HepG2 (cell line): Measurements from ENCODE around the gene ITPK1. TPM values are rescaled to one million over a fixed set of nuclear protein-coding genes. Genes with fewer than 3 reads are reported as not detected.
A peak's percentile ranks its signal among the peaks of the same experiment; 100 is the strongest.

ENCODE experiments used
- EP300 ChIP-seq, 3 experiments: sonication (generic) in 1 of 3; formaldehyde crosslinking in 1 of 3; IDR thresholded peaks; 2 replicates each; pipeline versions ENCODE4 v1.5.1 to v1.6.1; 2011 to 2020; ENCODE audit warnings: low read depth in 2 of 3, low read length in 2 of 3, borderline replicate concordance in 1 of 3, improper control_type of control experiment in 1 of 3, mild to moderate bottlenecking in 1 of 3, missing genetic modification reagents in 1 of 3, moderate library complexity in 1 of 3
- GMEB1 ChIP-seq: sonication (generic); formaldehyde crosslinking; IDR thresholded peaks from 2 replicates; pipeline ENCODE4 v1.5.1; 2020; ENCODE audit warnings: missing genetic modification reagents, mild to moderate bottlenecking, borderline replicate concordance
- HDAC2 ChIP-seq: sonication (generic); formaldehyde crosslinking; IDR thresholded peaks from 2 replicates; pipeline ENCODE4 v1.4.0; 2020; ENCODE audit warnings: missing genetic modification reagents
- HOXD1 ChIP-seq: sonication (generic); formaldehyde crosslinking; IDR thresholded peaks from 2 replicates; pipeline ENCODE4 v1.5.0; 2020; ENCODE audit warnings: missing genetic modification reagents
- NR2F1 ChIP-seq, 2 experiments: fragments of 450-650 bp in 1 of 2; formaldehyde crosslinking in 1 of 2; IDR thresholded peaks; 2 replicates each; pipeline versions ENCODE4 v1.5.0 to v1.6.1; 2016 to 2020; ENCODE audit warnings: mild to moderate bottlenecking in 1 of 2, missing compliant biosample characterization in 1 of 2, missing genetic modification reagents in 1 of 2, moderate library complexity in 1 of 2
- PATZ1 ChIP-seq: sonication (generic); formaldehyde crosslinking; IDR thresholded peaks from 2 replicates; pipeline ENCODE4 v1.4.0; 2020; ENCODE audit warnings: missing genetic modification reagents
- PRDM15 ChIP-seq: sonication (generic); formaldehyde crosslinking; IDR thresholded peaks from 2 replicates; pipeline ENCODE4 v1.4.0; 2020; ENCODE audit warnings: missing genetic modification reagents
- RELA ChIP-seq: sonication (generic); formaldehyde crosslinking; IDR thresholded peaks from 2 replicates; pipeline ENCODE4 v1.4.0; 2020; ENCODE audit warnings: missing genetic modification reagents
- SKIL ChIP-seq: sonication (generic); formaldehyde crosslinking; IDR thresholded peaks from 2 replicates; pipeline ENCODE4 v1.8.0; 2022; ENCODE audit warnings: missing genetic modification reagents, mild to moderate bottlenecking, moderate library complexity, borderline replicate concordance
- SNRNP70 ChIP-seq: fragments of 200-400 bp; formaldehyde crosslinking; IDR thresholded peaks from 2 replicates; pipeline ENCODE4 v1.6.1; 2017; ENCODE audit warnings: mild to moderate bottlenecking, low read depth, low read length, moderate library complexity
- ZFP36L1 ChIP-seq: sonication (generic); formaldehyde crosslinking; IDR thresholded peaks from 2 replicates; pipeline ENCODE4 v1.8.0; 2022; ENCODE audit warnings: mild to moderate bottlenecking, missing genetic modification reagents, moderate library complexity
- ZKSCAN5 ChIP-seq: sonication (generic); formaldehyde crosslinking; IDR thresholded peaks from 2 replicates; pipeline ENCODE4 v1.5.1; 2020; ENCODE audit warnings: mild to moderate bottlenecking, missing genetic modification reagents
- ZNF121 ChIP-seq: sonication (generic); formaldehyde crosslinking; IDR thresholded peaks from 2 replicates; pipeline ENCODE4 v1.5.0; 2020; ENCODE audit warnings: mild to moderate bottlenecking, missing genetic modification reagents
- ZNF687 ChIP-seq: sonication (generic); formaldehyde crosslinking; IDR thresholded peaks from 2 replicates; pipeline ENCODE4 v1.5.1; 2020; ENCODE audit warnings: mild to moderate bottlenecking, missing genetic modification reagents, moderate library complexity
- polyA plus RNA-seq, 8 experiments: library from polyadenylated mRNA; depleted of rRNA in 3 of 8; stranded (reverse) in 7 of 8; unstranded in 1 of 8; fragments of >200 nt; fragmentation: Illumina TruSeq in 4 of 8; extraction: Trizol in 4 of 8; gene quantifications; 2 replicates each; pipeline versions ENCODE4 v1.2.1 to v1.2.3, GENCODE V29; 2011 to 2016; ENCODE audit warnings: low read depth in 4 of 8, missing spikeins in 1 of 8, mixed read lengths in 1 of 8; ENCODE audit not compliant: insufficient read depth in 1 of 8
- total RNA-seq, 5 experiments: library from RNA; depleted of rRNA; stranded (reverse); fragments of >200 nt; fragmentation: Illumina TruSeq; extraction: Trizol; gene quantifications; 2 replicates each; pipeline ENCODE4 v1.2.3, GENCODE V29; 2016; ENCODE audit warnings: low read depth in 1 of 5

Gene ITPK1
- total and polyA plus RNA-seq, 2 of the 13 experiments (the other 11 are each of a cell fraction or from before 2014, with no cell fraction given), result 20.5 to 47.5 TPM

GRCh38 chr14:93045211-93045674, 70.5 kb downstream of the ITPK1 start (continued):
- 0 out of 2 replicates have a peak, but pooled peaks have one; percentile 32 for TF ChIP-seq SKIL
- no peak for TF ChIP-seq PRDM15
- TF ChIP-seq ZFP36L1 (CRISPR knock-in tag), result no peak
- TF ChIP-seq RELA (CRISPR knock-in tag), result no peak
- TF ChIP-seq EP300 (IDR thresholded peaks at IDR 0.05; ENCODE audit: low read depth in 2 of 2, low read length in 2 of 2), result no peak
- TF ChIP-seq EP300 (CRISPR knock-in tag; IDR thresholded peaks at IDR 0.05; ENCODE audit: borderline replicate concordance), result no peak
- TF ChIP-seq HOXD1 (CRISPR knock-in tag), result peak; percentile 41; the same call in 1 of the 2 replicates
- peak; percentile 23; the same call in 1 of the 2 replicates for TF ChIP-seq PATZ1 (CRISPR knock-in tag)
- no peak for TF ChIP-seq GMEB1 (CRISPR knock-in tag)
- TF ChIP-seq ZKSCAN5 (CRISPR knock-in tag), result peak; percentile 92
- peak; percentile 58 for TF ChIP-seq ZNF687 (CRISPR knock-in tag)
- TF ChIP-seq SNRNP70, result no peak
- peak; percentile 95 for TF ChIP-seq ZNF121
- peak in 1 of 2 experiments; percentile 27; a peak in 1 of 4 replicates for TF ChIP-seq NR2F1 (CRISPR knock-in tag; IDR thresholded peaks at IDR 0.05)
- peak; percentile 24; the same call in 1 of the 2 replicates for TF ChIP-seq HDAC2 (CRISPR knock-in tag)
